ENCODE measurements around the gene DHPS. TPM values are rescaled to one million over a fixed set of nuclear protein-coding genes. Genes with fewer than 3 reads are reported as not detected.
A peak's percentile ranks its signal among the peaks of the same experiment; 100 is the strongest.

The DHPS gene
- total RNA-seq, 1 donor from 2014 or later = 79.4 TPM

- Mint-ChIP-seq H3K9me3 (no peaks in the 10 kb centered on the region), H3K4me3 (peak overlapping the region; percentile 61), H3K27me3 (no peaks in the 10 kb centered on the region), H3K4me1 (ENCODE audit: unreplicated experiment) (peaks cover 11% of the 10 kb centered on the region), H3K36me3 (peaks cover 33% of the 10 kb centered on the region), H3K27ac (peak overlapping the region; percentile 63)
- peak; percentile 93 for DNase-seq (ENCODE audit: extremely low spot score, unreplicated experiment)
- TF ChIP-seq, protein P1, sequence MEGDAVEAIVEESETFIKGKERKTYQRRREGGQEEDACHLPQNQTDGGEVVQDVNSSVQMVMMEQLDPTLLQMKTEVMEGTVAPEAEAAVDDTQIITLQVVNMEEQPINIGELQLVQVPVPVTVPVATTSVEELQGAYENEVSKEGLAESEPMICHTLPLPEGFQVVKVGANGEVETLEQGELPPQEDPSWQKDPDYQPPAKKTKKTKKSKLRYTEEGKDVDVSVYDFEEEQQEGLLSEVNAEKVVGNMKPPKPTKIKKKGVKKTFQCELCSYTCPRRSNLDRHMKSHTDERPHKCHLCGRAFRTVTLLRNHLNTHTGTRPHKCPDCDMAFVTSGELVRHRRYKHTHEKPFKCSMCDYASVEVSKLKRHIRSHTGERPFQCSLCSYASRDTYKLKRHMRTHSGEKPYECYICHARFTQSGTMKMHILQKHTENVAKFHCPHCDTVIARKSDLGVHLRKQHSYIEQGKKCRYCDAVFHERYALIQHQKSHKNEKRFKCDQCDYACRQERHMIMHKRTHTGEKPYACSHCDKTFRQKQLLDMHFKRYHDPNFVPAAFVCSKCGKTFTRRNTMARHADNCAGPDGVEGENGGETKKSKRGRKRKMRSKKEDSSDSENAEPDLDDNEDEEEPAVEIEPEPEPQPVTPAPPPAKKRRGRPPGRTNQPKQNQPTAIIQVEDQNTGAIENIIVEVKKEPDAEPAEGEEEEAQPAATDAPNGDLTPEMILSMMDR (conservative IDR thresholded peaks at IDR 0.05) = peak; percentile 87
Observed at GRCh38 chr19:12676384-12676792, 5.3 kb downstream of the DHPS start.

DNA sequence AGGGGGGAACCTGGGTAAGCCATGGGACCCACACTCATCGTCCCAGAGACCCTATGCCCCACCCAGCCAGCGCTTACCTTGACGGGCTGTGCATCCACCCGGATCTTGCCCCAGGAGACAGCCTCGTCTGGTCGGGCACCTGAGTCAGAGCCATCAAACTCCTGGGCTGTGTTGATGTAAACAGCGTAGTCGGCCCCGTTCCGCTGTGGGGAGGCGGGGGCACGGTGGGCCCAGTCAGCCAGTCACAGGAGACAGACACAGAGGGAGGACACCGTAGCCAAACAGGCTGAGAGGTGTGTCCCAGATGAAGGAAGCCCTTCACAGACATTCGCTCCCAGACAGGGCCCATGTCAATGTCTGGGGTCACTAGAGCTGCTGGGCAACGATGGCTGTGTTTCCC lies 5.7 kb downstream of the DHPS start:
- DNase-seq (ENCODE audit: extremely low spot score, unreplicated experiment) = no peak
- Mint-ChIP-seq H3K9me3 (no peaks in the 10 kb centered on the region), H3K4me1 (ENCODE audit: unreplicated experiment) (peaks cover 7% of the 10 kb centered on the region), H3K4me3 (no peak overlapping the region), H3K27ac (peak overlapping the region; percentile 63), H3K36me3 (peaks cover 28% of the 10 kb centered on the region), H3K27me3 (no peaks in the 10 kb centered on the region)
- TF ChIP-seq, protein P1 (conservative IDR thresholded peaks at IDR 0.05) = no peak

DNA sequence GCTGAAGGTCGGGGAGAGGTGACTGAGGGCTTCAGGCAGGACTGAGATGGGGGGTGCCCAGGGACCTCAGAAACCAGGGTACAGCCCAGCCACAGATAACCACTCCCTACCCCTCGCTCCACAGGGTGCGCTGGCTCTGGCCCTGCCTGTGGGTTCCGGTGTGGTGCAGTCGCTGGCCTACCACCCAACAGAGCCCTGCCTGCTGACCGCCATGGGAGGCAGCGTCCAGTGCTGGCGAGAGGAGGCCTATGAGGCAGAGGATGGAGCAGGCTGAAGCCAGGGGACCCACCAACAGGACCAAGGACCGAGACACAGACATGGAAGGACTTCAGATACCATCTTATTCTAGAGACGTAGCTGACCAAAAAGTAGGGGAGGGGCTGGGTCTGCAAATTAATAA lies 6.3 kb downstream of the DHPS start:
- Mint-ChIP-seq H3K4me1 (ENCODE audit: unreplicated experiment) (peaks cover 5% of the 10 kb centered on the region), H3K9me3 (no peaks in the 10 kb centered on the region), H3K27ac (no peak overlapping the region), H3K36me3 (peaks cover 27% of the 10 kb centered on the region), H3K4me3 (no peak overlapping the region), H3K27me3 (no peaks in the 10 kb centered on the region)
- no peak for DNase-seq (ENCODE audit: extremely low spot score, unreplicated experiment)
- TF ChIP-seq, protein P1 (conservative IDR thresholded peaks at IDR 0.05) = no peak

- TF ChIP-seq, protein P1 (conservative IDR thresholded peaks at IDR 0.05) = no peak
- Mint-ChIP-seq H3K27me3 (no peaks in the 10 kb centered on the region), H3K36me3 (peaks cover 20% of the 10 kb centered on the region), H3K4me3 (no peak overlapping the region), H3K9me3 (no peaks in the 10 kb centered on the region), H3K27ac (no peak overlapping the region), H3K4me1 (ENCODE audit: unreplicated experiment) (peaks cover 5% of the 10 kb centered on the region)
- DNase-seq (ENCODE audit: extremely low spot score, unreplicated experiment) = no peak
Observed at GRCh38 chr19:12672744-12673143, 8.9 kb downstream of the DHPS start.

DNA sequence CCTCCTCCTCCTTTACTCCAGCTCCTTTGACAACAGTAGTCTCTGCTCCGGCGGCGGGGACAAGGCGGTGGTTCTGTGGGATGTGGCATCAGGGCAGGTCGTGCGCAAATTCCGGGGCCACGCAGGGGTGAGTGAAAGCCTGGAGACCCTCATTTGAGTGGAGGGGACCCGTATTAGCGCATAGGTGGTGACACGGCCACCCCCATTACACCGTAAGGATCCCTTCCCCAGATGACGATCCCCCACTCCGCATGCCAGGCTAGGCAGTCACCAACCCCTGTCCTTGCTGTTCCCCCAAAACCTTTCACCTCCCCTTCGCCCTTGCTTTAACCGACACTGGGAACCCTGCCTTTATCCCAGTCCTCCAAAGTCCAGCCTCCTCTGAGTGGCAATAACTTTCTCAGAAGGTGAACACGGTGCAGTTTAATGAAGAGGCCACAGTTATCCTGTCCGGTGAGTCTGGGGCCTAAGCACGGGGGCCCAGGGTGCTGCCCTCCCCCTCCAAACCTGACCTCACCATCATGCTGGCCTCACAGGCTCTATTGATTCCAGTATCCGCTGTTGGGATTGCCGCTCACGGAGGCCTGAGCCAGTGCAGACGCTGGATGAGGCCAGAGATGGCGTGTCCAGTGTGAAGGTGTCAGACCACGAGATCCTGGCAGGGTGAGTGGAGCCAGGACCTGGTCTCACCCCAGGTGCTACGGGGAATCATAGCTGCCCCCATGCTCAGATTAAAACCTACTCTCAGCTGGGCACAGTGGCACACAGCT lies 11.3 kb downstream of the DHPS start:
- DNase-seq (ENCODE audit: extremely low spot score, unreplicated experiment) = no peak
- peak overlapping the region; percentile 98 for H3K27ac Mint-ChIP-seq
- H3K4me3 Mint-ChIP-seq = peak overlapping the region; percentile 99
- peaks cover 18% of the 10 kb centered on the region for H3K4me1 Mint-ChIP-seq (ENCODE audit: unreplicated experiment)
- no peaks in the 10 kb centered on the region for H3K27me3 Mint-ChIP-seq
- TF ChIP-seq, protein P1 (conservative IDR thresholded peaks at IDR 0.05) = no peak
- H3K36me3 Mint-ChIP-seq = peaks cover 14% of the 10 kb centered on the region
- H3K9me3 Mint-ChIP-seq = no peaks in the 10 kb centered on the region

Measured in type B pancreatic cell (in vitro differentiated cells).